ENCODE results near the gene FCER2. TPM values are rescaled to one million over a fixed set of nuclear protein-coding genes. Genes with fewer than 3 reads are reported as not detected.
"Not testable (repeated sequence)": the region's sequence is repeated elsewhere in the genome, so short reads cannot be mapped to it uniquely, and the experiment has no call there.

FCER2 gene
- total RNA-seq, 1 donor: not detected

DNA sequence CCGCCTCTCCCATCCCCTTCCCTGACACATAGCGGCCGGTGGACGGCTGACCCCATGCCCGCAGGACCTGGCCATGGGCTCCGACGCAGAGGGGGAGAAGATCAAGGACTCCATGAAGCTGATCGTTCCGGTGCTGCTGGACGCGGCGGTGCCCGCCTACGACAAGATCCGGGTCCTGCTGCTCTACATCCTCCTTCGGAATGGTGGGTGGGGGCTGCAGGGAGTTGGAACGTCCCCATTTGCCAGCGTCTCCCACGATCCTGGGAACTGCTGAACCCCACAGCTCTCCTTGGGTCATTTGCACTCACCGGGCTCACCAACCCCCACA lies 57.4 kb downstream of the FCER2 start:
- H3K4me3 ChIP-seq (ENCODE audit: low read depth, low read length): no peak overlapping the region
- DNase-seq (ENCODE audit: low read depth): no peak
- TF ChIP-seq, protein P1, sequence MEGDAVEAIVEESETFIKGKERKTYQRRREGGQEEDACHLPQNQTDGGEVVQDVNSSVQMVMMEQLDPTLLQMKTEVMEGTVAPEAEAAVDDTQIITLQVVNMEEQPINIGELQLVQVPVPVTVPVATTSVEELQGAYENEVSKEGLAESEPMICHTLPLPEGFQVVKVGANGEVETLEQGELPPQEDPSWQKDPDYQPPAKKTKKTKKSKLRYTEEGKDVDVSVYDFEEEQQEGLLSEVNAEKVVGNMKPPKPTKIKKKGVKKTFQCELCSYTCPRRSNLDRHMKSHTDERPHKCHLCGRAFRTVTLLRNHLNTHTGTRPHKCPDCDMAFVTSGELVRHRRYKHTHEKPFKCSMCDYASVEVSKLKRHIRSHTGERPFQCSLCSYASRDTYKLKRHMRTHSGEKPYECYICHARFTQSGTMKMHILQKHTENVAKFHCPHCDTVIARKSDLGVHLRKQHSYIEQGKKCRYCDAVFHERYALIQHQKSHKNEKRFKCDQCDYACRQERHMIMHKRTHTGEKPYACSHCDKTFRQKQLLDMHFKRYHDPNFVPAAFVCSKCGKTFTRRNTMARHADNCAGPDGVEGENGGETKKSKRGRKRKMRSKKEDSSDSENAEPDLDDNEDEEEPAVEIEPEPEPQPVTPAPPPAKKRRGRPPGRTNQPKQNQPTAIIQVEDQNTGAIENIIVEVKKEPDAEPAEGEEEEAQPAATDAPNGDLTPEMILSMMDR (IDR thresholded peaks at IDR 0.05; ENCODE audit: insufficient read depth, low read depth, low read length): no peak

DNA sequence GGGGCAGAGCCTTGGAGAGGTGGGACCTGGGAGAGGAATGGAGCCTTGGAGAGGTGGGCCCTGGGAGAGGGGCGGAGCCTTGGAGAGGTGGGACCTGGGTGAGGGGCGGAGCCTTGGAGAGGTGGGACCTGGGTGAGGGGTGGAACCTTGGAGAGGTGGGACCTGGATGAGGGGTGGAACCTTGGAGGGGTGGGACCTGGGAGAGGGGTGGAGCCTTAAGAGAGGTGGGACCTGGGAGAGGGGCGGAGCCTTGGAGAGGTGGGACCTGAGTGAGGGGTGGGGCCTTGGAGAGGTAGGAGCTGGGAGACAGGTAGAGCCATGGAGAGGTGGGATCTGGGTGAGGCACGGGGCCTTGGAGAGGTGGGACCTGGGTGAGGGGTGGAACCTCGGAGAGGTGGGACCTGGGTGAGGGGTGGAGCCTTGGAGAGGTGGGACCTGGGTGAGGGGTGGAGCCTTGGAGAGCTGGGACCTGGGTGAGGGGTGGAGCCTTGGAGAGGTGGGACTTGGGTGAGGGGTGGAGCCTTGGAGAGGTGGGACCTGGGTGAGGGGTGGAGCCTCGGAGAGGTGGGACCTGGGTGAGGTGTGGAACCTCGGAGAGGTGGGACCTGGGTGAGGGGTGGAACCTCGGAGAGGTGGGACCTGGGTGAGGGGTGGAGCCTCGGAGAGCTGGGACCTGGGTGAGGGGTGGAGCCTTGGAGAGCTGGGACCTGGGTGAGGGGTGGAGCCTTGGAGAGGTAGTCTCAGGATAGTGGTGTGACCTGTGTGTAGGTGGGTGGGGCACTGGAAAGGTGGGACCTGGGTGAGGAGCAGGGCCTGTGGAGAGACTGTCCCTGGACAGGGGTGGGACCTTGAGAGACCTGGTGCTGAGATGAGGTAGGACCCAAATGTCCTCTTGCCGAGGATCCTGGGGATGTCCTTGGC lies 58.0 kb downstream of the FCER2 start:
- not testable (repeated sequence) for H3K4me3 ChIP-seq (ENCODE audit: low read depth, low read length); DNase-seq (ENCODE audit: low read depth)

DNA sequence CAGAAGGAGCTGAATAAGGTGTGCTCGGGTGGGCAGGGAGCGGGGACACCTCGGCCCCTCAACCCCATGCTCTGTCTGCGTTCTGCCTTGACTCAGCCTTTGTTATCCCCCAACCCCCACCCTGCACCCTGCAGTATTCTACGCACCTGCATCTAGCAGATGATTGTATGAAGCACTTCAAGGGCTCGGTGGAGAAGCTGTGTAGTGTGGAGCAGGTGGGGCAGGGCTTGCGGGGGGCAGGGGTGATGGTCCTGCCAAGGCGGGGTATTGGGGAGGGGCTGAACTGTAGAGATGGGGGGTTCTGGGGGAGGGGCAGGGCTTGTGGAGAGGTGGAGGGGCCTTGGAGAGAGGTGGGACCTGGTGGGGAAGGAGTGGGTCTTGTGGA lies 58.9 kb downstream of the FCER2 start:
- no peak overlapping the region for H3K4me3 ChIP-seq (ENCODE audit: low read depth, low read length)
- TF ChIP-seq, protein P1 (IDR thresholded peaks at IDR 0.05; ENCODE audit: insufficient read depth, low read depth, low read length): no peak
- DNase-seq (ENCODE audit: low read depth): no peak

DNA sequence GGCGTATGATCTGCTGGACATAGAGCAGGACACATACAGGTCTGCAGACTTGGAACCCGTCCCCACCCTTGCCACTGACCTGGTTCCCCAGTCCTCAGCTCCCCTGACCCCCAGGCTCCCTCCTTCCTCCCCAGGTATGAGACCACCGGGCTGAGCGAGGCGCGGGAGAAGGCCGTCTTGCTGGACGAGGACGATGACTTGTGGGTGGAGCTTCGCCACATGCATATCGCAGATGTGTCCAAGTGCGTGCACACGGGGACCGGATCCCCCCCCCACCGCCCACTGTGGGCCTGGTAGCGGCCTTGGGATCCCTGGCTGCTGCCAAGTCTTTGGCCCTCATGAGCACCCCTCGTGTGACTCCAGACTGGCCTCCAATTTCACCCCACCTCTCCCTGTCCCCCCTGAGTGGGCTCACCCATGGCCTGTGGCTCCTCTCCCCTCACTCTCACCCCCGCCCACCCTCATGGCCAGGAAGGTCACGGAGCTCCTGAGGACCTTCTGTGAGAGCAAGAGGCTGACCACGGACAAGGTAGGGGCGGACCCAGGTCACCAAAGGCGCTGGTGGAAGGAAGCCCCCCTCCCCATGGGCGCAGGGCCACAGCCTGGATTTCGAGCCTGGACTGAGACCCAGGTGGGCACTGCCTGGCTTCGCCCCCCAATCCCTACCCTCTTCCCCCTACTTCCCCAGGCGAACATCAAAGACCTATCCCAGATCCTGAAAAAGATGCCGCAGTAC lies 59.5 kb downstream of the FCER2 start:
- DNase-seq (ENCODE audit: low read depth): no peak
- no peak overlapping the region for H3K4me3 ChIP-seq (ENCODE audit: low read depth, low read length)
- TF ChIP-seq, protein P1 (IDR thresholded peaks at IDR 0.05; ENCODE audit: insufficient read depth, low read depth, low read length): no peak

DNA sequence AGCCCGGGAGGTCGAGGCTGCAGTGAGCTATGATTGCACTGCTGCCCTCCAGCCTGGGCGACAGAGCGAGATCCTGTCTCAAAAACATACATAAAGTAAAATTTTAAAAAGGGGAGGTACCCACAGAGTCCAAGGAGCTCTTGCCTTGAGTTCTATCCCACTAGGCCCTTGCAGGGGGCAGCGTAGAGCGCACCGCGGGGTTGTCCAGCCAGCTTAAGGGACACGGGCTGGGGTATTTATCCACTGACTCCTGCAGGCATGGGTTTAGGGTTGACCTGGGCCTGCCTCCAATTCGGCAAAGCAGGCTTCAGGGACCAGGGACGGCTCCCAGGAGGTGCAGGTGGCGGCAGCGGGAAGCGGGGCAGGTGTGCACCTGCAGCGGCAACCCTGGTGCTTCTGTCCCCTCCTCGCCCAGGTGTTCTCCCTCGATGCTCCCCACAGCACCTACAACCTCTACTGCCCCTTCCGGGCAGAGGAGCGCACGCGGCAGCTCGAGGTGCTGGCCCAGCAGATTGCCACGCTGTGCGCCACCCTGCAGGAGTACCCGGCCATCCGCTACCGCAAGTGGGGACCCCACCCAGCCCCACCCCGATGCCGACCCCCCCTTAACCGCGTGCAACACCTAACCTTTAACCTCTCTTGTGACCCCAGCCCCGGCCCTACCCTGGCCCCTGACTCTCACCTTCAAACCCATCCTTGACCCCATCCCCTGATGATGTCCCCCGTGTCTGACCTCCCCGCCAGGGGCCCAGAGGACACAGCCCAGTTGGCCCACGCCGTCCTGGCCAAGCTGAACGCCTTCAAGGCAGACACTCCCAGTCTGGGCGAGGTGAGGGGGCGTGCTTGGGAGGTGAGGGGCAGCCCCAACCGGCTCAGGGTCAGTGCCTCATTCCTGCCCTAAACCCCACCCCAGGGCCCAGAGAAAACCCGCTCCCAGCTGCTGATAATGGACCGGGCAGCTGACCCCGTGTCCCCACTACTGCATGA lies 60.3 kb downstream of the FCER2 start:
- TF ChIP-seq, protein P1 (IDR thresholded peaks at IDR 0.05; ENCODE audit: insufficient read depth, low read depth, low read length): no peak
- no peak overlapping the region for H3K4me3 ChIP-seq (ENCODE audit: low read depth, low read length)
- DNase-seq (ENCODE audit: low read depth): no peak

DNA sequence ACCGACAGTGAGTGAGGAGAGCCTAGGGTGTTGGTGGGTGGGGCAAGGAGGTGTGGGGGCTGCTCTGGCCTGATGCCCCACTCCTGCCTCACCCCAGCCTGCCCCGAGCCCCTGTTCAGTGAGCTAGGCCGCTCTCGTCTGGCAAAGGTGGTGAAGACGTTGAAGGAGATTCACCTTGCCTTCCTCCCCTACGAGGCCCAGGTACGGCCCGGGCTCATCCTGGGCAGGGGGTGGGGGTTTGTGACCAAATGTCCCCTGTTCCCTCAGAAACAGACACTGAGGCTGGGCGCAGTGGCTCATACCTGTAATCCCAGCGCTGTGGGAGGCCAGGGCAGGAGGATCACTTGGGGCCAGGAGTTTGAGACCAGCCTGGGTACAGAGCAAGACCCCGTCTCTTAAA lies 61.1 kb downstream of the FCER2 start:
- no peak for DNase-seq (ENCODE audit: low read depth)
- no peak overlapping the region for H3K4me3 ChIP-seq (ENCODE audit: low read depth, low read length)
- TF ChIP-seq, protein P1 (IDR thresholded peaks at IDR 0.05; ENCODE audit: insufficient read depth, low read depth, low read length): no peak

All from fibroblast of villous mesenchyme (primary cell).